UCSD-AML1 (cell line): Measurements from ENCODE around the gene FBXL5.
A peak's percentile ranks its signal among the peaks of the same experiment; 100 is the strongest.
"Not testable (repeated sequence)": the region's sequence is repeated elsewhere in the genome, so short reads cannot be mapped to it uniquely, and the experiment has no call there.

ENCODE experiments used
- DNase-seq: peaks from one replicate; lab custom pipeline; 2025; ENCODE audit not compliant: unreplicated experiment; lab: John Stamatoyannopoulos, UW

Gene FBXL5

DNA sequence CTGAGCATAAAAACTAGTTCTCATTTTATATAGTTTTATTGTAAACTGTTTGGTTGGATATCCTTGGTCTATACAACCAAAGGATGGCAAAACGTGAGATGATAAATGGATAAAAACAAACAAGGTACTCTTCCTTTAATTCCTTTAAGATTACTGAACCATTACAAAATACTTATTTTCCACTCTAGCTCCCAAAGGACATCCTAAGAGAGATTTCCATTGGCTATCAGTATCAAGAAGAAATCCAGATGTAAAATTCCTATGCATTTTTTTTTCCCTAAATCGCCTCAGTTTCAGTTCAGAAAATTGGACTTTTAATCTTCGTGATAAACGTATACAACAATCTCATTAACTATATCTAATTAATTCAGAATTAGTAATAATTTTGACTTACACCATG lies 2.3 kb downstream of the FBXL5 start:
- DNase-seq = no peak

DNA sequence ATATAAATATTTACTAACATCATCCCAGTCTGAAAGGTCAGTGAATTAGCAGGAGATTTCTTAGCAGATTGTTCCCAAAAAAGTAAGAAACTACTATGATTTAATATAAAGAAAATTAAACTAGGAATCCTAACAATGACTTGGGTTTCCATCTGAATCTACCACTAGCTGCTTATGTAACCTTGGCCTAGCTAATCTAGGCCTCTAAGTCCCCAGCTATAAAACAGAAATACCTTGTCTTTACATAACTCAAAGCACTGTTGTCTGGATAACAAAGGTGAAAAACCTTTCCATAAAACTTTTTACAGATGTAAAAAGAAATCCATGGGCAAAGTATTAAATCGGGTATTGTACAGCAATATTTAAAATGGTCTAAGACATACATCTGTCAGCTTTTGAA lies 3.0 kb downstream of the FBXL5 start:
- DNase-seq = no peak

DNA sequence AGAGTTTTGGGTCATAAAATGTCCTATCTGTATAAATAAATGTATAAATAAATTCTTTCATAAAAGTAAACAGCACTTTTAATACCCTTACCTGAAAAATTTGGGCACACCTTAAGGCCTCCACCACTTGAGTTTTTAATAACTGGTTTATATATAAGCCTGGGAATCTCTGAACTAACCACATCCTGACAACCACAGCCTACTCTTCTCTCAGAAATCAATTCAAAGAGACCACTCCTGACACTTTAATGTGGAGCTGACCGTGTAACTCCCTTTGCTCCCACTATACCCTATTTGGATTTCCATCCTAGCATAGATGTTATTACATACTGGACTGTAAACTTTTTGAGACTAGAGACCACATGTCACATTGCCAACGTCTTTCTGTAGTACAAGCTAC lies 3.5 kb downstream of the FBXL5 start:
- DNase-seq = no peak

DNA sequence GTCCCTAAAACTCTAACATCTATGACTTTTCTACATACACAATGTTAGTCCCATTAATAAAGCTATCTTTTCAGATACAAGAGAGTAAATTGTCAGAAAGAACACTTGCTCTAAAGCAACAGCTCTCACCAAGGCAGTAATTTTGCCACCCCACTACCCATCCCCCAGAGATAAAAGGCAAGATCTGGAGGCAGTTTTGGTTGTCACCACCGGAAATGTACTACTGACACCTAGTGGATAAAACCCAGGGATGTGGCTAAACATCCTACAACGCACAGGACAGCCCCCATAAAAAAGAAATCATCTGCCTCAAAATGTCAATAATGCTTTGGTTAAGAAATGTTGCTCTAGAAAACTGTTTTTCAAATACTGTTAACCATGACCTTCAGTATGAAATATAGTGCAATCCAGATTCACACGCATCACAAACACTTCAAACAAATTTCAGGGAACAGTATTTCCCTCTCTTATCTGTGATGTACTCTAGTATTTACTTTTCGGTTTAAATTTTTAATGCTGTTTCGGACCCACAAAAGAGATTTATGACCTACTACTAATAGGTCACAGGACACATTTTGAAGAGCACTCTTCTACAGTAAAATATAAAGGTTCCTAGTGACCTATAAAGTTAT lies 5.1 kb downstream of the FBXL5 start:
- peak; percentile 14 for DNase-seq

DNA sequence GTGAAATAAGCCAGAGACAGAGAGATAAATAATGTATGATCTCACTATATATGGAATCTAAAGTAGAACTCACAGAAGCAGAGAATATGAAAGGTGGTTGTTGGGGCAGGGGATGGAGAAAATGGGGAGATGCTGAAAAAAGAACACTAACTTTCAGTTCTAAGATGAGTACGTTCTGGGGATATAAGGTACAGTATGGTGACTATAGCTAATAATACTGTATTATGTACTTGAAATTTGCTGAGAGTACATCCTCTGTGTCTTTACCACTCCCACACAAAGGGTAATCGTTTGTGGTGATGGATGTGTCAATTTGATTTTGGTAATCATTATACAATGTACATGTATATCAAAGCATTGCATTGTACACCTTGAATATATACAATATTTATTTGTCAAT lies 6.6 kb downstream of the FBXL5 start:
- no peak for DNase-seq

DNA sequence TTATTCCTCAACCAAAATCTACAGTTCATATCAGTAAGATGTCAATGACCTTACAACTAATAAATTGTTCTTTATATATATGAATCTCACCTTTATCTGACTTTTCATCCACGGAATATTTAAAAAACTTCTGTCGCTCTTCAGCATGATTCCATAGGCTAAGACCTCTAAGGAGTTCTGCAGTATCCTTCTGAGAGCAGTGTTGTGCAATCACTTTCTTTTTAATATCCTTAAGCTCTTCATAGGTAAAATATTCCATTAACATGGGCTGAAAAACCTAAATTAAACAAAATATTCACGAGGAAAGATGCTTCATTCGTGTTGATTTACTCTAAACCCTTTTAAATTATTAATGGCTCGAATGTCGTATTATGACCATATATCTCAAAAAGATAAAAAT lies 16.7 kb downstream of the FBXL5 start:
- DNase-seq = no peak

DNA sequence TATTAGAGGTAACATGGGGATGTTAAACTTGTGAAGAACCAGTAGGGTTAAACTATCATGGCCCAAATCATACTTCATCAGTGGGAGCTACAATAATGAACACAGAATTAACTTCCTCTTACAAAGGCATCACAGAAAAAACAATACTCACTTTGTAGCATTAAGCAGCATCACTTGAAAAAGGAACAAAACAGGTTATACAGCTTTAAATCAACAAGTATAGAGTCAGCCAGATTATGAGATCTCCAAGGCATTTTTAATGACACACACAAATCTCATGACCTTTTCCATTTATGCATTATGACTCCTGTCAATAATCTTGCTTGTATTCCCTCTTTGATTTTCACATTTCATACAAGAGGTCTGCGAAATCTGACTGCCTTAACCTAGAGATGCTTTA lies 18.3 kb downstream of the FBXL5 start:
- no peak for DNase-seq

DNA sequence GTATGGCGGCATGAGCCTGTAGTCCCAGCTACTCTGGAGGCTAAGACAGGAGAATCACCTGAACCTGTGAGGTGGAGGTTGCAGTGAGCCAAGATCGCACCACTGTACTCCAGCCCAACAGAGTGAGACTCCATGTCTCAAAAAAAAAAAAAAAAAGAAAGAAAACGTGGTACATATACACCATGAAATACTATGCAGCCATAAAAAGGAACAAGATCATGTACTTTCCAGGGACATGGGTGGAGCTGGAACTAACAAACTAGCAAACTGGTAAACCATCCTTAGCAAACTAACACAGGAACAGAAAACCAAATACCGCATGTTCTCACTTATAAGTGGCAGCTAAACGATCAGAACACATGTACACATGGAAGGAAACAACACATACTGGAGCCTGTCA lies 37.8 kb downstream of the FBXL5 start:
- not testable (repeated sequence) for DNase-seq

DNA sequence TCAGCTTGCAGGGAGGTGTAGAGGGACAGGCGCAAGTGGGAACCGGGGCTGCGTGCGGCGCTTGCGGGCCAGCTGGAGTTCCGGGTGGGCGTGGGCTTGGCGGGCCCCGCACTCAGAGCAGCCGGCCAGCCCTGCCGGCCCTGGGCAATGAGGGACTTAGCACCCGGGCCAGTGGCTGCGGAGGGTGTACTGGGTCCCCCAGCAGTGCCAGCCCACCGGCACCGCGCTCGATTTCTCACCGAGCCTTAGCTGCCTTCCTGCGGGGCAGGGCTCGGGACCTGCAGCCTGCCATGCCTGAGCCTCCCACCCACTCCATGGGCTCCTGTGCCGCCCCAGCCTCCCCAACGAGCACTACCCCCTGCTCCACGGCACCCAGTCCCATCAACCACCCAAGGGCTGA lies 40.3 kb downstream of the FBXL5 start:
- not testable (repeated sequence) for DNase-seq

DNA sequence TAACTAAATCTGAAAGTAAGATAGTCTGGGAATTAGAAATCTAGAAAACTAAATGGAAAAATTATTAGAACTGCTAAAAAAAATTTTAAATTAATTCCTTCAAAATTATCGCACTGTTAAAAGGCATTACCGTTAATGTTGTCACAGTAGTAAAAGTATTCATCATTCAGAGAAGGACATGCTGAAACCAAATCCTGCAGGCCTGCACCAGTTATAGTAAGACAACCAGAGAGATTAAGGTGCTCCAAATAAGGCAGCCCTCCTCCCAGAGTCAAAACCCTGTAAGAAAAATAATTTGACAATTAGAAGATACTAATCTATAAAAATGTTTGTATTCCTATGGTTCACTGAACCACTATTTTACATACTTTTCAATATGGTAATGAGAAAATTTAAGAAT lies 43.0 kb downstream of the FBXL5 start:
- no peak for DNase-seq

DNA sequence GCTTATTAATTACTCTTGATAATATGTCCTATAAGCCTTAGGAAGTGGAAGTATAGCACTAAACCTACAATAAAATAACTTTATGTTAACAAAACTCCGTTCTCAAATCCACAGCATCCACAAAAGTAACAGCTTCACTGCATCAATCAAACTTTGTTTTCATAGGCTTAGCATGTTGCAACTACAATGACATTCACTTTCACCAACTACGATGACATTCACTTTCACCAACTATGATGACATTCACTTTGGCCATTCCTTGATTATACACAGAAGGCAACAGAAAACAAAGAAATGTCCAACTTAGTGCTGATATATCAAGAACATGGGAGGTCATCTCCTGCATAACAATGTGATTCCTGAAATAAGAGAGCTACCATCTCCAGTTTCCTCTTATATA lies 44.3 kb downstream of the FBXL5 start:
- DNase-seq = no peak

DNA sequence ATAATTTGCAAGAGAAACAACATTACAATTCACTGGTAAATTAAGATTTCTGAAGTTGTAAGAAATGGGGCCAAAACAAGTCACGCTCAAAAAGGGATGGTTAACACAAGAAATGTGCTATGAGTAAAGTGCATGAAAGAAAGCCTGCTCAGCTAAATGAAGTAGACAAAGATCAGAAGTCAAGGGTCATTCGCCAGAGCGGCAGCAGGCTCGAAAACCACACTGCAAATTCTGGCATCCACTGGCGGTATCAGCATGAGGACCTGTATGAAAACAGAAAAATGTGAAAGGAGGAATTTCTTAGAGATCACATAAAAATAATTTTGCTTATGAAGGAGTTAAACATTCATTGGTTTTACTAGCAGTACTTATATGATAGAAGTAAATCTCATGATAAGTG lies 49.6 kb downstream of the FBXL5 start:
- DNase-seq = no peak

DNA sequence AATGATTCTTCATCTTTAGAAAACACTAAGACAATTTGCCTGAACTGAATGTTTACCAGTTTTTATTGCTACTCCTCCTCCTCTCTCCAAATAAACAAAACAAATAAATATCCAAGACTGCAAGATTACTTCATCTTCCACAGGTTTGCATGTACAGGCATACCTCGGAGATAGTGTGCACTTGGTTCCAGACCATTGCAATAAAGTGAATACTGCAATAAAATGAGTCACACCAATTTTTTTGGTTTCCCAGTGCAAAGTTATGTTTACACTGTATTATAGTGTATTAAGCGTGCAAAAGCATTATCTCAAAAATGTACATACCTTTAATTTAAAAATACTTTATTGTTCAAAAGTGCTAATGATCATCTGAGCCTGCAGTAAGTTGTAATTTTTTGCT lies 53.3 kb downstream of the FBXL5 start:
- no peak for DNase-seq

DNA sequence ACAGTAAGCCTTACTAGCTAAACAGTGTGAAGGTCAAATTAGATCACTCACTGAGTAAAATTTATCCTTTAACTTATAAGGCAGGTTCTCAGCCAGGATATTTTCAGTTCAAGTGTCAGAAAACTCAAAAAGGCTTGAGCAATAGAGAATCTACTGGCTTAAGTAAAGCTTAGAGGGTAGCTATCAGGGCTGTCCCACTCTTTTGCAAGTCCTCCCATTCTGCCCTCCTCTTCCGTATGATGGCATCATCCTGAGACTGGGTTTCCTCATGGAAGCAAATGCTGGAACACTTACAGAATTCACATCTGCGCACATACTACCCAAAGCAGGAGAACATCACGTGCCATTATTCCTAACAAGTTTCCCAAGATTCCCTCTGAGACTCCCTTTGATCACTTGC lies 55.0 kb downstream of the FBXL5 start:
- DNase-seq = no peak

DNA sequence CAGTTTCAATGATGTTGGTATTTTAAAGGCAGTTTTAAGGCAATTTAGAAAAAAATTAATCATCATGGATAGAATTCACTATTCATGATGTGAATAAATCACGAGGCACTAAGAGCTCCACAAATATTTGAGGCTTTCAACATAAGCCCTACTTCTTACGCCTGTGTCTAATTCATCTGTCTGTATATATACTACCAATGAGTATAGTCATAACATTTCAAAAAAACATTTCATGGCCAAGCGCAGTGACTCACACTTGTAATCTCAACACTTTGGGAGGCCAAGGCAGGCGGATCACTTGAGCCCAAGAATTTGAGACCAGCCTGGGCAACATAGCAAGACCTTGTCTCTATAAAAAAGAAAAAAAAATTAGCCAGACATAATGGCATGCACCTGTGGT lies 56.5 kb downstream of the FBXL5 start:
- DNase-seq = no peak

DNA sequence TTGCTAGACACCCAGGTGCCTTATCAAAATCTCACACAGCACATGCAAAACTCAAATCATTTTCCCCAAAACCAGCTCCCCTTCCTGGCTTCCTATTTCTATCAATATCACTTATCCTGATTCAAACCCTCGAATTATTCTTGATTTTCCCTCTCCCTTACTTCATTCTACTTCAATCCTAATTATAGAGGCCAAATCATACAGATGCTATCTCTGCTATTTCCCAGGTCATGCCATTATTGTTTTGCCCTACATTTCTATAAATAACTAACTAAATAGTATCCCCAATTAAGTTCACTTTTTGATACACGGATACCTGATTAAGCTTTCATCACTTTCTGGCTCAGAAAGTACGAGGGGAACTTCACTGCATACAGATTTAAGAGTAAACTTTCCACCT lies 62.4 kb downstream of the FBXL5 start:
- no peak for DNase-seq

DNA sequence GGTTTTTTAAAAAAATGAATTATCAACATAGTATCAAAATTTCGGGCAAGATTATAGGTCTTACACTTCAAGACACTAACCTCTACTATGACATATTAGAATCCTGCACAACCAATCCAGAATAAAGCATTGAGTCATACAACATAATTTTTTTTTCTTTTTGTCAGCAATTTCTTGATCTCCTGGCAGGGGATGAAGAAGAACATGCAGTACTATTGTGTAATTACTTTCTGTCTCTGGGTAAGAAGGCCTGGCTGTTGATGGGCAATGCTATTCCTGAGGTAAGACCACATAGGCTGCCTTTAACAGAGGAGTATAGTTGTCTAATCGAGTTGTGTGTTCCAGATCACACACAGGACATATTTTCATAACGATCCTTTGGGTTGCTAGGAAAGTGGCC lies 67.5 kb downstream of the FBXL5 start:
- no peak for DNase-seq

DNA sequence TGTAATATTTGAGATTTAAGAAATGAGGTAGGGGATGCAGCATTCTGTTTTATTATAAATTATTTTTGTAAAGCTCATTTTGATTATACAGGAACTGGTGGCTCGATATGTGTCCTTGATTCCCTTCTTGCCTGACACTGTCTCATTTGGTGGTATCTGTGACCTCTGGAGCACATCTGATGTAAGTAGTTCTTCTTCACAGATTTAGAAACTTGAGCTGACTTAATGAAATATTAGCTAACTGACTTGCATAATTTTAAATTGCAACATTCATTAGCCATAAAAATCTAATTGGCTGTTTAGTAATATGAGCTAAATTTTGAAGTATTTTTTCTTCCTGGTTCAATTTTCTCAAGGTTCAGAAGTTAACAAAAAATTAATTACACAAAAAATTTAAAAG lies 69.1 kb downstream of the FBXL5 start:
- DNase-seq = no peak

DNA sequence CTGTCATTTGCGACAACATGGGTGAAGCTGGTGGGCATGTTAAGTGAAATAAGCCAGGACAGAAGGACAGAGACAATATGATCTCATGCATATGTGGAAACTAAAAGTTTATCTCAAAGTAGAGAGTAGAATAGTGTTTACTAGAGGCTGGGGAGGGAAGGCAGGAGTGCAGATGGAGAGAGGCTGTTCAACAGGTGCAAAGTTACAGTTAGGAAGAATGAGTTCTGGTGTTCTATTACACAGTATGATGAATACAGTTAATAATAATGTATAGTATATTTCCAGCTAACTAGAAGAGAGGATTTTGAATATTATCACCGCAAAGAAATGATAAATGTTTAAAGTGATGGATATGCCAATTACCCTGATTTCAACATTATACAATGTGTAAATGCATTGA lies 69.8 kb downstream of the FBXL5 start:
- no peak for DNase-seq

DNA sequence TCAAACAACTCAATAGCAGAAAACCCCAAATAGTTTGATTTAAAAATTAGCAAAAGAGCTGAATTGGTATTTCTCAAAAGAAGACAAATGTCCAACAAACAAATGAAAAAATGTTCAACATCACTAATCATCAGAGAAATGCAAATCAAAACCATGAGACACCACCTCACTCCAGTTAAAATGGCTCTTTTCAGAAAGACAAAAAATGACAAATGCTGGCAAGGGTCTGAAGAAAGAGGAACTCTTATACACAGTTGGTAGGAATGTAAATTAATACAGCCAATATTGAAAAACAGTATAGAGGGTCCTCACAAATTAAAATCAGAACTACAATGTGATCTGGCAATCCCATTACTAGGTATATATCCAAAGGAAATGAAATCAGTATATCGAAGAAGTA lies 70.4 kb downstream of the FBXL5 start:
- DNase-seq = no peak

DNA sequence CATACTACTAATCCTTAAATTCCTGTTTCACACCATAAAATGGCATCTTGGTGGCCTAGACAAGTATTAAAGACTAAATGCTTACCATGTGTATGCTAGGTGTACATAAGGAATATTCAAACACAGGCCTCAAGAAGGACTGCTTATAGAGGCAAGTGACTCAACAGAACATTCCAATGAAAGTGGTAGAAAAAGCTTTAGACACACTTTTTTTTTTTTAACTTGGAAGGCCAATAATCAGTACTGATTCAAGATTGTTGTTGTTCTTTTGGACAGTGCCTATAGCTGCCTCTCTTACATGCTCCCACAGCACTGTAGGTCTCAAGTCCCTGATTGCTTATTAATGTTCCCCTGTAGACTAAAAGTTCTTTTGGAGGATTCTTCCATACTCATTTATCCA lies 77.6 kb downstream of the FBXL5 start:
- no peak for DNase-seq

DNA sequence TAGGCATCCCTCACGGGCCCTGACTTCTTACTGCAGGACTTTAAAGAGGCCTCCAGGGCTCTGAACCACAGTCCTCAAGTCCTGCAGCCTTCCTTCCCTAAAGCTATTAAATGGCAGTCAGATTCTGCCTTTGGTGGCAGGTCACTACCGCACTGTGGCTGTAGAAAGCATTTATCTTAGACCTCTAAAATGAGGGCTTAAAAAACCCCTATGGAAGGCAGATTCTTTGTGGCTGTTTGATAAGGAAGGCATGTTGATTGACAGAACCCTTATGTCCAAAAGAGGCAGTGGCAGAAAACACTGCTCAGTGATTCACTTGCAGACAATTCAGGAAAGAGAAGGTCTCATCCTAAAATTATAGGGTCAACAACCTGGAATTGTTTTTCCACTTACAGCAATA lies 79.2 kb downstream of the FBXL5 start:
- no peak for DNase-seq

DNA sequence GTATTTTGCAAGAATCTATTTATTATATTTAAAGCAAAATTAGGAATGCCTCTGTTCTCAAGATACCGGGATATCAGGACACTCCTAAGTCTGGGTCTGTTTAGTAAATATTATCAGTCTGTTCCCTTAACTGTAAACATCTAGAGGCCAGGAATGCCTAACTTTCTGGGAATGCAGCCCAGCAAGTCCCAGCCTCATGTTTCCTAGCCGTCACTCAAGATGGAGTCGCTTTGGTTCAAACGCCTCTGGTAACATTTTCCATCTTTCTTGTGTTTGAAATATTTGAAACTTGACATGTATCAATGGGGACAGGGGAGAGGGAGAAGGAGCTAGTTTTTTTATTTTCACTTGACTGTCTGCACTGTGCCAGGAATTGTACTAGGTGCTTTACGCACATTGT lies 85.4 kb downstream of the FBXL5 start:
- DNase-seq = no peak

DNA sequence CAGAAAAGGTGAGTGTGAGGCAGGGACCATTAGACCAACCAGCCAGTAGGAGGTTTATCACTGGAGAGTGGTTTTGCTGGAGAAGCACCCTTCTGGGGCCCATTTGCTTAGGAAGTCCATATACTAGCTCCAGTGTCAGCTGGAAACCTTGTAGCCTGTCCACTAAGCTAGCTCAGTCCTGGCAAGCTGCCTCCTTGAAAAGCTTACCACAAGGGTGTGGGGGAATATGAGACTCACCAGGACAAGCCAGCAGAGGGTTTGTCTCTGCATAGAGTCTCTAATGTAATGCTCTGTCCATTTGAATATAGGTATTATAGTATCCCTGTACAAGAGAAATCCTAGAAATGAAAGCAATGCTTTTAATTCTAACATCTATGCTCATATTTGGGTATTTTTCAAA lies 86.3 kb downstream of the FBXL5 start:
- no peak for DNase-seq
